Activated CD4-positive, alpha-beta T cell treated with anti-CD3 and anti-CD28 coated beads for 1 hour (primary cell): ENCODE data around the gene REXO1.
A peak's percentile ranks its signal among the peaks of the same experiment; 100 is the strongest.
"Not testable (repeated sequence)": the region's sequence is repeated elsewhere in the genome, so short reads cannot be mapped to it uniquely, and the experiment has no call there.

ENCODE experiments used
- DNase-seq: peaks from one replicate; pipeline ENCODE4 v3.0.0-alpha.2; 2020

REXO1 gene

GRCh38 chr19:1875265-1875645, 27.0 kb upstream of the REXO1 start:
- not testable (repeated sequence) for DNase-seq

GRCh38 chr19:1874554-1875185, 26.4 kb upstream of the REXO1 start:
- DNase-seq = no peak

DNA sequence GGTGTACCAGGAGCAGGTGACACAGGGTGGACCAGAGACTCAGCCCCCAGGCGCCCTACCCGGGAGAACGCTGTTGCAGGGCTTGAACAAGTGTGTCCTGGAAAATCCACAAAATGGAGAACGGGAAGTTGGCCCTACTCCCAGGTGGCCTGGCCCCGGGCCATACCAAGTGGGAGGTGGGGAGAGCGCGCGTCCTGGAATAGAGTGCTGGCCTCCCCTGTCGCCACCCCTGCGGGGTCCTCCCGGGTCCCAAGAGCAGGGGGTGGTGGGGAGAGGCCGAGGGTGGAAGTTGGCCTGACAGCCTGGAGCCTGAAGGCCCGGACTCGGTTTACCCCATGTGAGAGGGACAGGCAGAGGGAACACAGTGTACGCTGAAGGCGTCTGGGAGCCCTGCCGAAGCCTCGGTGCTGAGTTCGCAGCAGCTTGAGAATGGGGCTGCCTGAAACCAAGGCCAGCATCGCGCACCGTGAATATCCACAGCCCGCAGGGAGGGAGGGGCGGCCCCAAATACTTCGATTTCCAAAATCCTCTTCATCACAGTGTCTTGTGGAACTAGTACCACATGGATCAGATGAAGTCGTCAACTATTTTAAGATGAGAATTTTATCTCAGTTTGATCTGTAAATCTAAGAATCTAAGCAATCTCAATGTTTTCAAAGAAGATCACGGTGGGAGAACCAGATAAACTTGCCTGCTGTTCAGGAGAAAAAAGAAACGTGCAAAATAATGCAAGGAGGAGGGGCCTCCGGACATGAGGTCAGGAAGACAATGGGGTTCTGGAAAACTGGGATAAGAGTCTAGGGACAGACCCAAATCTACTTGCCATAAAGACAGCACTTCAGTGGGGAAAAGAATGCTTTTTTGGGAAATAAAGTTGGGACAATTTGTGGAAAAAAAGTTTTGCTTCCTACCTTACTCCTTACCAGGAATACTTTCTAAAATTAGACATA, 25.5 kb upstream of the REXO1 start:
- DNase-seq = no peak

DNA sequence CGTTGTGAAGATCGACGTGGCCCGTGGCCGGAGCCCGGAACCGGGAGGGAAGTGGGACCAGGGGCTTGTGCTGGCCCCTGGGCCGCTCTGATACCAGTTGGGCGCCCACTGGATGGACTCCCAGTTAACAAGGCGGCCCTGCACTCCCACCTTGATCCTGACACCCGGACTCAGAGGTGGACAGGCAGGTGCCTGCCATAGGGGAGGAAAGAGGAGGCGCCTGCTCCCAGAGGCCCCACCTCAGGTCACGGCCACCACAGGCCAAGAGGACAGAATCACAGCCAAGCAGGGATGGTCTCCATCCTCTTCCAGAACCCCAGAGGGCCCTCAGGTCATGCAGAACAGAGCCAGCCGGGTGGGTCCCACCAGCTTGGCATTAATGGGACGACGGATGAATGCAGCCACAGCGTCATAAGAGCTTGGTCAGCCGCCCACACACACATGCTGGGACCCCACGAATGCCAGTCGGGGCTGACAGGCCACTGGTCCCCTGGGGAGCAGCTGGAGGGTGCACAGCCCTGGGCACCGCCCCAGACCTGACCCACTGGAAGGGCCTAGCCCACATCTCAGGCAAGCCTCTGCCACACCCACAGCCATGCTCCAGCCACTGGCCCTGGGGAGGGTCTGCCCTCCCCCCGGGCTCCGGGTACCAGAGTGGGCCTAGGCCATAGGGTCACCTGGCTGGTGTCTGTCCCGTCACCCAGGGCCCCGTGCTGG, 24.7 kb upstream of the REXO1 start:
- no peak for DNase-seq

DNA sequence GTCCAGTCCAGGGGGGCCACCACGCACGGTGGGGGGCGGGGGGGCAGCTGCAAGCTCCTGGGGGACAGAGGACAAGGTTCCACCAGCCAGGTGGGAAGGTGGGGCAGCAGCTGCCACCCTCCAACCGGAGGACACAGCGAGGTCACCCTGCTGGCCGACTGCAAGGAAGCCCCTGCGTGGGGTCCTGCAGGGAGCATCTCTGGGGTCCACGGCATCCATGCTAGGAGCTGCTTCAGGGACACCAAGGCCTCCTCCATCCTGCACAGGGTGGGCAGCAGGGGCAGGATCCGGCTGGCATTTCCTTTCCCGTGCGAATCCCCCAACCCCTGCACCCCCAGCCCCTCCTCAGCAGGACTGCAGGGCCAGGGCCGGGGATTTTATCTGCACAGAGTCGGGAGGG, 23.3 kb upstream of the REXO1 start:
- DNase-seq = no peak

DNA sequence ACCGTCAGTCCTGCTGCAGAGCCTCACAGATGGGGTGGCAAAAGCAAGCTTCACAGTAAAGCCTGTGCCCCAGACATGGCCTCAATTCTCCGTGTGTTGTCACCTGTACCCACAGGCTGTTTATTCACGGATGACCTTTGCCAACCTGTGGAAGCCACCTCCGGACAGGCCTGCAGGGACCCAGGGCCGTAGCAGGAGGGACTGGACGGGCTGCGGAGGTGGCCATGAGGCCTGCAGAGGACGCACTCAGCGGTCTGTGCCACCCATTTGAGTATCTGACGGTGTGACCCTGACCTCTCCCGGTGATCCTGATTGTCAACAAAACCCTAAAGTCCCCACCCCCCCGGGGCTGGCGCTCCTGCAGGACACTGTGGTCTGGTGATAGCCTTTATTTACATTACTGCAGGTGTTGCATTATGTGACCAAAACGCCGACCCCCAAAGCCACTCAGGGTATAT, 22.9 kb upstream of the REXO1 start:
- no peak for DNase-seq

GRCh38 chr19:1868971-1869370, 20.7 kb upstream of the REXO1 start:
- DNase-seq = no peak

GRCh38 chr19:1867349-1867724, 19.1 kb upstream of the REXO1 start:
- DNase-seq = no peak

GRCh38 chr19:1866693-1867348, 18.5 kb upstream of the REXO1 start:
- DNase-seq = no peak

DNA sequence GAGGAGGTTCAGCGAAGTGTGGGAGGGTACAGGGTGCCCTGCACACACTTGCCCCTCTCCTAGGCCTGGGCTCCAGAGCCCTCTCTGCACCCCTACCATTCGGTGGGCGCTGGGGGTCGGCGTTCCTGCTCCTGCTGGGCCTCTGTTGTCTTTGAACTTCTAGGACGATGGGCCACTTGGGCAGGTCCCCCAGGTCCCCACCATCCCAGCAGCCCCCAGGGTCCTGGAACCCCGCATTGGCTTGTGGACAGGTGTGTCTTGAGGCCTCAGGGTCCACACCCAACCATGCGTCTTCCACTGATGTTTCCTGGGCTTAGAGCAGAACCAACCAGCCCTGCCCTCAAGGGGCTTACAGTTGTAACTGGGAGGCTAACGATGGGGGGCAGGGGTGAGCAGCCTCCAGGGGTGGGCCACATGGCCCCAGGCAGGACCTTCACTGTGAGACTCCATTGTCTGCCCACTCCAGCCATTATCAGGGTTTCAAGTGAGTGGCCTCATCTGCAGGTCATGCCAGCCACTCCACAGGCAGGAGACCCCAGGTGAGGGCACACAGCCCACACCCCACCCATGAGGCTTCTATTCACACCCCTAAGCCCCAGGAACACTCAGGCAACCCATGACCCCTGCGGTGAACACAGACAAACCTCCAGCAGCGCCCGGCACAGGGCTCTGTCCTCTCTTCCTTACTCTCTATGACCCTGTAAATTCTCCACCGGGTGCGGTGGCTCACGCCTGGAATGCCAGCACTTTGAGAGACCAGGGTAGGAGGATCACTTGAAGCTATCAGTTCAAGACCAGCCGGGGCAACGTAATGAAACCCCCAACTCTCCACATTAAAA, 17.1 kb upstream of the REXO1 start:
- DNase-seq = no peak

DNA sequence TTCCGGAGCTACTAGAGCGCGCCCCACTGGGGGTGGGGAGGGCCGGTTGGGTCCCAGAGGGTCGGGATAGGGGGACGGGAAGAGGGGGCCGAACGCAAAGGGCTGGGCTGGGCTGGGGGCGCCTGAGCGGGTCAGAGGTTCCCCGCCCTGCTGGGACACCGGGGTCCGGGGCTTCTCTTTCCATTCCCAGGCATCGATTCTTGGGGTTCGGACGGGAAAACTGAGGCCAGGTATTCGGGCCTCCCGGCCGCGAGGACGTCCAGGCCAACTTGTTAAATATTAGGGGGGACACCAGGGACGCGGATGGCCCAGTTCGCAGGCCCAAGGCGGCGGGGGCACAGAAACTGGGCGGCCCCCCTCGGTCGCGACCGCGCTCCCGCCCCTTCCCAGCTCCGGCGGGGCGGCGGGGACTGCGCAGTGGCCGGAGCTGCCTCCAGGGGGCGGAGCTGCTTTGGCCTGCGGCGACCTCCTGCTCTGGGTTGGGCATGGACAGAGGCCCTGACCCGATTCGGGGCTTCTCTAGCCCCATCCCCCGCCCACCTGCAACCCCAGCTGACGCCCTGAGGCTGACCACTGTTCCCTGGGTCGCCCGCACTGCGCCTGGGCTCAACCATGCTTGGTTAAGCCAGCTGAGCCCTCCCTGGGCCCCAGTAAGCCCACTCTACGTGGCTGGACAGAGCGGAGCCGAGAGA, 16.3 kb upstream of the REXO1 start:
- no peak for DNase-seq

- peak; percentile 90 for DNase-seq
These were observed 15.6 kb upstream of the REXO1 start for GRCh38 chr19:1863638-1864479.

- DNase-seq = no peak
These were observed 15.0 kb upstream of the REXO1 start, which contains the start of gene KLF16 for GRCh38 chr19:1863328-1863637. Gene KLF16, minus strand, starts transcription at chr19:1863579. Its CDS starts 82 bp downstream, at chr19:1863497.

DNA sequence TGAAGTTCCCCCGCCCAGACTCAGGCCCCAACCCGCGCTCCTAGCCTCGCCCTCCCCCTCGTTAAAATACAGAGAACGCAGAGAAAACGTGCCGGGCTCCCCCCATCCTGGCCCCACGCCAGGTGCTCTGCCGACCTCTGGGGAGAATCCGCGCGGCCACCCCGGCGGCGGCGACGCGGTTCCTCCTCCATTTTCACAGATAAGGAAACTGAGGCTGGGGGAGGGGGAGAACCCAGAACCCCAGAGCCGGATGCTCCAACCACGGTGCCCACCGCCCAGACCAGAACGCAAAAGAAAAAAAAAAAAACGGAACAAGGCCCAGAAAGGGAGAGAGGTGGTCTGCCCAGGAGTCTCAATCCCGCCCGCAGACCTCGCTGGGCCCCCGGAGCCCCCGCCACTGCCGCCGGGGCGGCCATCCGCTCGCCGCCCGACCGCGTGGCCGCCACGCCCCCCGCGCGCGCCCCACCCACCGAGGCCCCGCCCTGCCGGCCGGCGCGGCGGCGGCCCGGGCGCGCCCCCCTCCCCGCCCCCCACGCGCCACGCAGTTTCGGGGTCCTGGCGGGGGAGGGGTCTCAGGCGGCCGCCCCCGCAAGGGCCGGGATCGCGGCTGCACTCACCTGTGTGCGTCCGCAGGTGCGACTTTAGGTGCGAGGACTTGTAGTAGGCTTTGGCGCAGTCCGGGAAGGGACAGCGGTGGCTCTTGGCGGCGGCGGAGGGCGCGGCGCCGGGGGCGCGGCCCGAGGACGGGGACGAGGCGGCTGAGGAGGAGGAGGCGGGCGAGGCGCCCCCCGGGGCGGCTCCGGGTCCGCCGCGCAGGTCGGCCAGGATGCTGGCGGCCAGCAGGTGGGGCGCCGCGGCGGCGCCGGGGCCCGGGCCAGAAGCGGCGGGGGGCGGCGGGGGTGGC, 14.4 kb upstream of the REXO1 start:
- no peak for DNase-seq

GRCh38 chr19:1862068-1862423, 13.8 kb upstream of the REXO1 start:
- DNase-seq = no peak

DNA sequence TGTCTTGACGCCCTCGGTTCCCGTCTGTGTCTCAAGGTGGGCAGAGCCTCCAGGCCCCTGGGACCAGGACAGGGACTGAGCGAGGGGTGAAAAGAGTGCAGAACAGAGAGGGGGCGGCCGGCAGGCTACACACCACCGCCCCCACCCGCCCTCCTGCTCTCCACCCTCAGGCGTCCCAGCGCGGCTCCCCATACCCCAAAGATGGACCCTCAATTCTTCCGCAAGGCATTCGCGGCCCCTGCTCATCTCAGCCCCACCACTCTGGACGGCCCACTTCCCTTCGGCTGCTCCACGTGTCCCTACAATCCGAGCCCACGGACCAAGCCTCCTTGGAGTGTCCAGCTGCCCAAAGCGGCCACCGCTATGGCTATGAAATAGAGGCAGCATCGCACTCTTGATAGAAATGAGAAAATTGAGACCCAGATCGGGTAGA, 13.3 kb upstream of the REXO1 start:
- DNase-seq = no peak

GRCh38 chr19:1860821-1861598, 12.7 kb upstream of the REXO1 start:
- DNase-seq = no peak

- peak; percentile 42 for DNase-seq
These were observed 11.9 kb upstream of the REXO1 start for GRCh38 chr19:1860042-1860775.
